Fibroblast of villous mesenchyme (primary cell): ENCODE results near the gene POLG. TPM values are rescaled to one million over a fixed set of nuclear protein-coding genes. Genes with fewer than 3 reads are reported as not detected.

Source experiments
- DNase-seq: peaks from one replicate; pipeline ENCODE4 v3.0.0-alpha.2; 2010; ENCODE audit warnings: low read depth
- H3K4me3 ChIP-seq: 2 replicates; pipeline ENCODE4 v1.5.1; 2011; ENCODE audit warnings: low read depth, mild to moderate bottlenecking, low read length
- total RNA-seq: library from RNA; depleted of rRNA; stranded (reverse); fragments of >200 nt; gene quantifications from 2 replicates; pipeline ENCODE4 v1.2.3, GENCODE V29; 2012
- TF ChIP-seq, protein P1 (sequence below): IDR thresholded peaks from 2 replicates; pipeline ENCODE4 v1.5.1; 2012; ENCODE audit warnings: low read depth, mild to moderate bottlenecking, low read length; ENCODE audit not compliant: insufficient read depth

The POLG gene
- total RNA-seq, 1 donor, result 79.5 TPM

GRCh38 chr15:89379251-89379695, 44.6 kb upstream of the POLG start:
- DNase-seq, result no peak
- TF ChIP-seq, protein P1, sequence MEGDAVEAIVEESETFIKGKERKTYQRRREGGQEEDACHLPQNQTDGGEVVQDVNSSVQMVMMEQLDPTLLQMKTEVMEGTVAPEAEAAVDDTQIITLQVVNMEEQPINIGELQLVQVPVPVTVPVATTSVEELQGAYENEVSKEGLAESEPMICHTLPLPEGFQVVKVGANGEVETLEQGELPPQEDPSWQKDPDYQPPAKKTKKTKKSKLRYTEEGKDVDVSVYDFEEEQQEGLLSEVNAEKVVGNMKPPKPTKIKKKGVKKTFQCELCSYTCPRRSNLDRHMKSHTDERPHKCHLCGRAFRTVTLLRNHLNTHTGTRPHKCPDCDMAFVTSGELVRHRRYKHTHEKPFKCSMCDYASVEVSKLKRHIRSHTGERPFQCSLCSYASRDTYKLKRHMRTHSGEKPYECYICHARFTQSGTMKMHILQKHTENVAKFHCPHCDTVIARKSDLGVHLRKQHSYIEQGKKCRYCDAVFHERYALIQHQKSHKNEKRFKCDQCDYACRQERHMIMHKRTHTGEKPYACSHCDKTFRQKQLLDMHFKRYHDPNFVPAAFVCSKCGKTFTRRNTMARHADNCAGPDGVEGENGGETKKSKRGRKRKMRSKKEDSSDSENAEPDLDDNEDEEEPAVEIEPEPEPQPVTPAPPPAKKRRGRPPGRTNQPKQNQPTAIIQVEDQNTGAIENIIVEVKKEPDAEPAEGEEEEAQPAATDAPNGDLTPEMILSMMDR, result no peak
- H3K4me3 ChIP-seq, result no peak overlapping the region

DNA sequence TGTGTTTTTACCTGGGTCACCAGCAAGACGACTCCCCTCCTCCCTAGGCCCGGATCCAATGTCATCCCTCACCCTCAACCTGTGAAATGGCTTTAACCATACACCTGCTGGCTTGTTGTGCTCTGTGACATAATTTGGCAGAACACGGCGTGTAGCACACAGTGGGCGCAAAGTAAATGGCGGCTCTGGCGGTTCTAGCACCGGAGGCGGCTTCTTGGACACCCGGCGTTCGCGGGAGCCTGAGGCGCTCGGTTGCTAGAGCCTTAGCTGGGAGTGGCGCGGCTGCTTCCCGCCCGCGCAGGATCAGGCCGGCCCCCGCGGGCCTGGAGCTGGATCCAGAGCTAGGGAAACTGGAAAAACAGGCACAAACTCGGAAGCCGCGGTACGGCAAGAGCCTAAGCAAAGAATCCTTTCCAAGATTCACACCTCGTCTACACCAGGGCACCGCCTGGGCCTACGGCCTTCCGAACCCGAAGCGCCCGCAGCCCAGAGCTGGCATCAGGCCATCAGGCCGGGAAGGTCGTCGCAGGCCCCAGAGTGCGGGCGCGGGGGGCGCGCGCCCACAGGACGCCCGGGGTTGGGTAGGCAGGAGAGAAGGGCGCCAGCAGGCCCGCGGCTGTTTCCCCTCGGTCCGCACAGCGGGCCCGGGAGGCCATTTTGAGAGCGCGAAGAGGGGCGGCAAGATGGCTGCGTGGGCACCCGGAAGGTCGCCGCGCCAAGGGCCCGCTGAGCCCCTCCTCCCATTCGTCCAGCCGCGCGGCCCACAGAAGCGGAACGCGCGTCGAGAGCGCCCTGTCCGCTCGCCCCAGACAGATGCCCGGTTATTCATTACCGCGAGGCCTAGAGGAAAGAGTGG, 43.9 kb upstream of the POLG start:
- H3K4me3 ChIP-seq, result no peak overlapping the region
- TF ChIP-seq, protein P1, result no peak
- no peak for DNase-seq

- TF ChIP-seq, protein P1, result no peak
- DNase-seq, result no peak
- no peak overlapping the region for H3K4me3 ChIP-seq
Observed at GRCh38 chr15:89377842-89378295, 43.2 kb upstream of the POLG start.

DNA sequence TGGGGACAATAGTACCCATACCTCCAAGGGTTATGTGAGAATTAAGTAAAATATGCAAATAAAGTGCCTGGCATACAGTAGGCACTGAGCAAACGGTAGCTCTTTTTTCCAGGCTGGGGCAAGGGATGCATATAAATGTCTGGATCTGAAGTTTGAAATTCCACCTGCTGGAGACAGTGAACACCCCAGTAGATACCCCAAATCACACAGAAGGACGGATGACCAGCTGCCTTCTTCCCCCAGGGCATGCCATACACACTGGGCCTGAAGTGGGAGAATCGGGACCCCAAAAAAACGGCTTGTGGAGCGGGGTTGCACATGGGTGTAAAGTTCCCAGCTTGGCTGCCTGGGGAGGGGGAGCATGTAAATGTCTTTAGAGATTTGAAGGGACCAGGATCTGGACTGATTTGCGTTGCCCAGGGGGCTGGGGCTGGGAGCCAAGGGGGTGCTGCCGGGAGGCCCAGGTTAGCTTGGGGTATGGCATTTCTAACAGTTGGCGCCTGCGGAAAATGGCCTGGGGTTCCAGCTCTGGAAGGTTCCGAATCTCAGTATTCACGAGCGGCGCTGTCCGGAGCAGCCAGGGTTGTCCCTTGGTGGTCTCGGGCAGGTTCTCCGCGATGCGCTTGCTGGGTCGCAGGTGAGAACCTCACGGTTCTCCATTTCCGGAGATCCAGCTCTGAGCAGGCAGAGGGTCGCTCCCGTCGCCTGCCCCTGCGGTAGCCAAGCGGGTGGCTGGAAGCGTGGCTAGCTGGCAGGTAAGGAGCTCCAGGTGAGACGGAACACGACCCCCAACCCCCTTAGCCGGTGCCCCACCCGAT, 42.6 kb upstream of the POLG start:
- no peak for DNase-seq
- TF ChIP-seq, protein P1, result no peak
- H3K4me3 ChIP-seq, result no peak overlapping the region

- H3K4me3 ChIP-seq, result no peak overlapping the region
- no peak for DNase-seq
- TF ChIP-seq, protein P1, result no peak
Observed at GRCh38 chr15:89376388-89376787, 41.8 kb upstream of the POLG start.

DNA sequence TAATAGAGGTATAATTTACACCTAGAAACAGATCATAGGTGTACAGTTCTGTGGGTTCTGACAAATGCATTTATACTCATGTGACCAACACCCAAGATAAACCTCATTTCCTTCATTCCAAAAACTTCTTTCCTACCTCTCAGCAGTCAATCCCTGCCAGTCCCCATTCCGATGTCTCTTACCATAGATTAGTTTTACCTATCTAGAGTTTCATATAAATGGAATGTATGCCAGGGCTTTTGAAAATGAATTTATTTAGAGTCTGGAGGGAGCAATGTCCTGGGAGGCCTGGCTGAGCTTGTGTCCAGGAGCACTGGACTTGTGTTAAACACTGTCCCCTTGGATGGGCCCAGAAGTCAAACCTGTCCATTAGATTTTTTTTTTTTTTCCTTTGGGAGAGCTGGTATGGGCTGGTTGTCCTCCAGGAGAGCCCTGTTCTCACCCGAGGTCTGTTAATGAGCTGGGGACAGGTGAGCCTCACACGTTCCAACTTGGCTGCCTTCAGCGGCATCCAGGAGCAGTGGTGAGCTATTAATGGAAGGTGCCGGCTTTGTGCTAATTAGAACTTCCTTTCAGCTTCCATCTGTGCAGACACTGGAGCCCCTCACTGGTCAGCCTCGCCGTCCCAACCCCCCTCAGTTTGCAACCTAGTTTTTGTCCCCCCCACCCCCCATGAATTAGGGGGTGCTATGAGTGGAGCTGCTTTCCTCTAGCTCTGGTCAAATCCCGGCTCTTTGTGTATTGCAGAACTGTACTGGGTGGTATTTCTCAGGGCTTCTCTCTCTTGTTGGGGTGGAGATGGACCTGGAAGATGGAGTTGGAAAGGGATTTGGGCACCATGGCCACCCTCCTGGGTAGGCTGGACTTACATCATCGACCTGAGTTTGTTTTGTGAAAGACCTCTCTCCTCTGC, 40.7 kb upstream of the POLG start:
- TF ChIP-seq, protein P1, result no peak

More for the DNA sequence above, 40.7 kb upstream of the POLG start:
- H3K4me3 ChIP-seq, result no peak overlapping the region
- no peak for DNase-seq
